ENCODE data around the gene PDHA1.

Gene PDHA1

DNA sequence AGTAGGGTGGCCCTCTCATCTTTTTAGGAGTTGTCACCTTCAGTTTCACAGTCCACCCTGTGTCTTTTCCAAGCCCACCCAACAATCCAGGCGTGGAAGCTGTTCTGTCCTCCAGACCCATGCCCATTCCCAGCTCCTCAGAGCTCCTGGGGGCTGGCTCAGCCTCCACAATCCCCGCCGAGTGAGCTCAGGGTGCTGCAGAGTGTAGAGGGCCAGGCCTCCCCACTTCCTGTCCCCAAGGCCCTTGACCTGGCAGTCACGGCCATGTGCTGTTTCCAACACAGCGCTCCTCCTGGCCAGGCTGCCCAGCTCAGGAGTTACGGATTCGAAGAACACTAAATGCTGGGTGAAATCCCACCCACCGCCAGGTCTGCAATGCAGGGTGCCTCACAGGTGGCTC lies 31.8 kb downstream of the PDHA1 start:
- DNase-seq (ENCODE audit: low spot score) = no peak

DNA sequence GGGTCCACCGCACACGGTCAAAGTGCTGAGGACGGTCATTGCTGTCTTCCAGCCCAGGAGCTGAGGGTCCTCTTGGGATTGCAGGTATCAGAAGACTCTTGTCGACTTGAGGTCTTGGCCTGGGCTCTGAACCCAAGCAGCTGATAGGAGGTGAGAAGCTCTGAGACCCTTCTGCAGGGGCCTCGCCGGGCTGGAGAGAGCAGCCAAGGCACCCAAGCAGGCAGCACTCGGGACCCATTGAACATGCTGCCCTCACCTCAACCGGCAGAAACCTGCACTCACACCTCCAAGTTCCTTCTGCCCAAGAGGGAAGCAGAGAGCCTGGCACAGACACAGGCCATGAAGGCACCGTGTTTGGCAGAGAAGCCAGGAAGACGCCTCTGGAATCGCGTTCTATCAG lies 34.1 kb downstream of the PDHA1 start:
- no peak for DNase-seq (ENCODE audit: low spot score)

DNA sequence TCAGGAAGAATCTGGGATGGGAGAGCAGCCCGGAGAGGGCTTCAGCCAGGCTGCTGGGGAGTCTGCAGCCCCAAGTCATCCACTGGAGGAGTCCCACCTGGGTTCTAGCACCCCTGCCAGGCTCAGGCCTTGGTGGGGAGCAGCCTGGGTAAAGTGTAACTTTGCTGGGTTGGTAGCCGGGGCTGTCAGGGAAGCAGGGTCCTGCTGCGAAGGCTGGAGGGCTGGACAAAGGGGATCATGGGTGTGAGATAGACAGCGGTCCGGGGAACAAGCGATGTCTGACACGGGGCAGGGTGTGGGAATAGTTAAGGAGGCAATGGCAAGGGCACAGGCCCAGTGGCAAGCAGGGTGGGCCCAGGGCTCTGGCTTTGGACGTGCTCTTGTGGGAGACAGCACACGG lies 37.6 kb downstream of the PDHA1 start:
- DNase-seq (ENCODE audit: low spot score) = no peak

DNA sequence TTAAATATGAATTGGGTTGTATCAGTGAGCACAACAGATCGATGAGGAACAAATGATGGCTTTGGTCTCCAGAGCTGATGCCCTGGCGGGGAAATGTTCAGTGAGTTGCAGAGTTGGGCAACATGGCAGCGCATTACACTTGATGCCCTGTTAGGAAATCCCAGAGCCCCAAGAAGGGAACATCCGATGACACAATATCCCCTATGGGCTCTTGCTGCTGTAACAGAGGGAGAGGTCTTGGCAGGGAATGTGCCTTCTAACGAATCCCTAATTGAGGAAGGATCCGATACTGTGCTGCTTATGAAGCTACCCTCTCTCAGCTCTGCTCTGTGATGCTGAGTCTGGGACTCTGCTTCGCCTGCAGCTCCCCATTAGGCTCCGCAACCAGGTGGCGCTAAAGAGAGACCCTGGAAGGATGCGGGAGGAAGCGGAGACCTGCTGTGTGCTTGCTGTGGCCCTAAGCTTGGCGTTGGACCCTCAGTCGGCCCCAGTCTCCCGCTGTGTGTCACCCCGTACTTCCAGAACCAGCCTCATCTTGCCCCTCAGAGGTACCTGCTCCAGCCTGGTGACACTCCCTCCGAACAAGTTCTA lies 38.9 kb downstream of the PDHA1 start:
- DNase-seq (ENCODE audit: low spot score) = peak; percentile 66

DNA sequence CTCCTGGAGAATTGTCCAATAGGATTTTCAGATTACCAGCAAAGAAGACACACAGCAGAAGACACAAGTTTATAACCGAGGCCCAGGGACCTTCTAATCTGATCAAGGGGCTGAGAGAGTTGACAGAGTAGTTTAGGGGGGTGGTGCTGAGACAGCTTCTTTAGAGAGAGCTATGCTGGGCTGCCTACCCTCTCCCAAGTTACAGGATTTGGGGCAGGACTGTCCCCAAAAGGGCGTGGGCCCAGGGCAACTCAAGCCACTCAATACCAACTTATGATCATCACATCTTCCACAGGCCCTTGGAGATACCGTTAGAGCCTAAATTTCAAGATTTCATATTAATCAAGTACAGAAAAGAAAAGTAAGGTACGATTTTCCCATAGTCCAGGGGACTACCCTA lies 43.0 kb downstream of the PDHA1 start:
- DNase-seq (ENCODE audit: low spot score) = no peak

DNA sequence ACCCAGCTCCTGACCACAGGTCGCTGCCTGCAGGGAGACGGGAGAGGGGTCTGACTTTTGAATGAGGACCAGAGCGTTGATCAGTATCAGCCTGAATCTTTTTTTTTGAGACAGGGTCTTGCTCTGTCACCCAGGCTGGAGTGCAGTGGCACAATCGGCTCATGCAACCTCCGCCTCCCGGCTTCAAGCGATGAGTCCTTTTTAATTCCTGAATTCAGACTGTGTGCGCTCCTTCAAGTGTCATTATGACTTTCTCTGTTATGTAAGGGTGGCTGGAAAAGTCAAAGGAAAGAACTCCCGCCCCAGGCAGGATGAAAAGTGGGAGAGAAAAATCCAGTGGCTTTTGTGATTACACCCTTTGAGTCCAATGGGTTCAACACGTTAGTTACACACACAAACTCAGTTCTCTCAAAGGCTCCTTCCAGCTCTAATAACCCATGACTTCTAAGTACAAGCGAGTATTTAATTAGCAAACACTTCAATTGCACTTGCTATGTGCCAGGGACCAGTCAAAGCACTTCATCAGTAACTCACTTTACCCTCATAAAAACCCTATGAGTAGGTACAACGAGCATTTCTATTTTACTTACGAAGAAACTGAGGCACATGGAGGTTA lies 44.4 kb downstream of the PDHA1 start:
- no peak for DNase-seq (ENCODE audit: low spot score)

DNA sequence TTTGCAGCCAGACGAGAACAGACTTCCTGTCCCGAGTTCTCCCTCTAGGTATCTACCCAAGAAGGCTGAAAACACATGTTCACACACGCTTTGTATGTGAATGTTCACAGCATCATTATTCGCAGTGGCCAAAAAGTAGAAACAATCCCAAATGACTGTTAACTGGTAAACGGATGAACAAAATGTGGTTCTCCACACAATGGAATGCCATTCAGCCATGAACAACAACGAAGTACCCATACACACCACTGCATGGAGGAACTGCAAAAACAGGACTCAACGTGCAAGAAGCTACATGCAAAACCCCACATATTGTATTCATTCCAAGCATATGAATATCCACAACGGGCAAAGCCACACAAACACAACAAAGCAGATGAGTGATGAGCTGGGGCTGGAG lies 45.0 kb downstream of the PDHA1 start:
- DNase-seq (ENCODE audit: low spot score) = no peak

DNA sequence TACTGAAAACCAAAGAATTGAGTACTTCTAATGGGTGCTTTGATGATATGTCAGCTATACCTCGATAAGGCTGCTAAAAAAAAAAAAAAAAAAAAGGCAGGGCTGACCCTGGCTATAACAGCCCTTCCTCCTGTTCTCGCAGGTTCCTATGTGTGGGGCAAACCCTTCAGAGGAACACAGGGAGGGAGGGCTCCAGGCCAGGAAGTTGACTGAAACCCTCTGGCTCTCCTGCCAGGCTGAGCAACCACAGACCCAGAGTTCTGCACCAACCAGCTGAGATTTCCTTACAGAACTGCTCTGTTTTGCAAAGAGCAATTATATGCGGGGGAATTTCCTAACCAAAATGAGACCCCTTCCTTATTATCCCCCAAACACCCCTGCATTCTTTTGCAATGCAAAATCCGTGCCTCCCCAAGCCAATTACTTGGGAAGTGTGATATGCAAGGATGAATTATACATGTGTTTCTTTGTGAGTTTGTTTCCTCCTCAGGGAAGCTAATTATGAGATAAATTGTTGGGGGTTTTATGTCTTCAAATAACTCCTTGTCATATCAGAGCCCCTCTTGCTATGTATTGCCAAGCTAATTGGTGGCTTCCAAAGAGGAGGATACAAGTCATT lies 45.6 kb downstream of the PDHA1 start:
- DNase-seq (ENCODE audit: low spot score) = no peak

DNA sequence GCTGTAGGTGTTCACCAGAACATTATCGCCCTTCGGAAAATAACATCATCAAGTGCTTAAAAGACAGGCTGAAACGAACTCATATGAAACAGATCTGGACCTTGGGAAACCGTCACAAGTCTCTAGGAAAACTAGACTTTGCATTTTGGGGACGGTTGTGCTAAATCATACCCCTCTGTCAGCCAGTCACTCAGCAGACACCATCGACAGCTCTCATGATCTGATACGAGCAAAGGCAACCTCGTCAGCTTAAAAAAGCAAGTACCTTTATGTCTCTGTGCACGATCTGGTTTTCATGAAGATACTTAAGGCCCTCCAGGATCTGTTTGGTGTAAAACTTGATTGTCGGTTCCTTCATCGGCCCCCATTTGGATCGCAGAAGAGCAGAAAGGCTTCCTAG lies 48.4 kb downstream of the PDHA1 start:
- DNase-seq (ENCODE audit: low spot score) = no peak

DNA sequence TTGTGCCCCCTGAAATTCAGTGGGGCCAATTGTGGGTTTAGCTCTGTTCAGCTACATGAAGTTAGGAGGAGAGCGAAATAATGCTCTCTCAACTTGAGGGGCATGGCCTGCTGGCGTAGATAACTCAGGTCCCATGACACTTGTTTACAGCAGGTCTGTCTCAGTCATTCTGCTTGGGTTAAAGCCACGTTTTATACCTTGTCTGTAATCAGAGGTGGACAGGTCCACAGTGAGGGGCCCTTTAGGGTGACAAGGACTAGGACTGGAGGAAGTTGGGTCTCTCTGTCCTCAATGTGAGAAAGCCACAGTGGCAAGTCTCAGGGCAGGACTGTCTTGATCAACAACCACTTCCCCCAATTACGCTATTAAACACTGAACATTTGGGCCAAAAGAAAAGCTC lies 49.0 kb downstream of the PDHA1 start:
- DNase-seq (ENCODE audit: low spot score) = no peak

DNA sequence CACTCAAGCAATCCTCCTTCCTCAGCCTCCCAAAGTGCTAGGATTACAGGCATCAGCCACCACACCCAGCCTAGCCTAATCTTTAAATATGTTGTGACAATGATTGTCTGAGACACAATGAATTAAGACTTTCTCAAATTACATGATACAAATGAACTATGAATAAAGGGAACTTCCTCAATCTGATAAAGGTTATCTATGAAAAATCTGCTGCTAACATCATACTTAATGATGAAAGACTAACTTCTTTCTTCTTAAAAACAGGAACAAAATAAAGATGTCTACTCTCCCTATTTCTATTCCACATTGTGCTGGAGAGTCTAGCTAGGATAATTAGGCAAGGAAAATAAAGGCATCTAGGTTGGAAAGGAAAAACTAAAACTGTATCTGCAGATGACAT lies 60.0 kb downstream of the PDHA1 start:
- DNase-seq (ENCODE audit: low spot score) = no peak

DNA sequence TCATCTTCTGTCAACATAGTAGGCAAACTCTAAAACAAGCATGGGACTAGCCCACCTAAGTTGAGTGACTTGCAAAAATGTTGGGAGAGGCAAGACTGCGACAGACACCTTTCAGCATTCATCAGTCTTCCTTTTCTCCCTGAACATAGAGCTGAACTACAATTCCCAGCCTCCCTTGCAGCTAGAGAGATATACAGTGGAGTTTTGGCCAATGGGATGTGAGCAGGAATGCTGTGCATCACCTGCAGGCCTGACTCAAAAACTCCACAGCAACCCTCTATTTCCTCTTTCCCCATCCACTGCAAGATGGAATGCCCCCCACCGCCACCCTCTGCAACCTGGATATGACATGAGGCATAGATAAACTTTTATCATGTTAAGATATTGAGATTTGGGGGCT lies 66.5 kb downstream of the PDHA1 start:
- no peak for DNase-seq (ENCODE audit: low spot score)
